GM23338 (cell line): Measurements from ENCODE around the gene ANKRD53. TPM values are rescaled to one million over a fixed set of nuclear protein-coding genes. Genes with fewer than 3 reads are reported as not detected.

Source experiments
- ATAC-seq: fragments of 200-7000 bp; cut with Tn5 transposase; 3 replicates; pipeline ENCODE4 v1.9.1; 2020
- DNase-seq: peaks from one replicate; pipeline ENCODE4 v3.0.0-alpha.2; 2015; ENCODE audit warnings: low spot score
- H2AFZ ChIP-seq: fragments of 200-600 bp; sonication (generic); 2 replicates; pipeline ENCODE4 v1.8.0; 2016; ENCODE audit warnings: antibody characterized with exemption, mild to moderate bottlenecking, moderate library complexity
- H3F3A ChIP-seq: fragments of 200-600 bp; sonication (generic); replicated peaks from 2 replicates; pipeline ENCODE4 v1.8.0; 2017; ENCODE audit warnings: antibody characterized with exemption, mixed run types, low read depth
- H3K27ac ChIP-seq: fragments of 200-600 bp; sonication (generic); 2 replicates; pipeline ENCODE4 v1.6.1; 2016; ENCODE audit warnings: low read depth
- H3K27me3 ChIP-seq: fragments of 200-600 bp; sonication (generic); 2 replicates; pipeline ENCODE4 v1.8.0; 2016; ENCODE audit warnings: mild to moderate bottlenecking, mixed run types, moderate library complexity; ENCODE audit not compliant: insufficient read depth
- H3K36me3 ChIP-seq: fragments of 200-600 bp; sonication (generic); 2 replicates; pipeline ENCODE4 v1.8.0; 2016; ENCODE audit warnings: mild to moderate bottlenecking; ENCODE audit not compliant: insufficient read depth
- H3K4me1 ChIP-seq: fragments of 200-600 bp; sonication (generic); 2 replicates; pipeline ENCODE4 v1.8.0; 2016; ENCODE audit warnings: mild to moderate bottlenecking, moderate library complexity; ENCODE audit not compliant: insufficient read depth
- H3K4me2 ChIP-seq: fragments of 200-600 bp; sonication (generic); 2 replicates; pipeline ENCODE4 v1.7.1; 2017; ENCODE audit warnings: mixed run types
- H3K4me3 ChIP-seq: fragments of 200-600 bp; sonication (generic); 2 replicates; pipeline ENCODE4 v1.6.1; 2016; ENCODE audit warnings: mixed run types
- H3K79me2 ChIP-seq: fragments of 200-600 bp; sonication (generic); replicated peaks from 2 replicates; pipeline ENCODE4 v1.8.0; 2017; ENCODE audit warnings: mild to moderate bottlenecking; ENCODE audit not compliant: insufficient read depth
- H3K9me2 ChIP-seq: fragments of 200-600 bp; sonication (generic); 2 replicates; pipeline ENCODE4 v1.8.0; 2017; ENCODE audit not compliant: insufficient read depth
- H4K20me1 ChIP-seq: fragments of 200-600 bp; sonication (generic); replicated peaks from 2 replicates; pipeline ENCODE4 v1.8.0; 2017; ENCODE audit warnings: mild to moderate bottlenecking; ENCODE audit not compliant: insufficient read depth
- H3K27ac Mint-ChIP-seq: 2 replicates; pipeline ENCODE4 v1.8.0; 2020; ENCODE audit warnings: inconsistent platforms, mild to moderate bottlenecking, moderate library complexity, mixed read lengths
- H3K27me3 Mint-ChIP-seq: 3 replicates; pipeline ENCODE4 v1.8.0; 2022; ENCODE audit warnings: low read depth, mild to moderate bottlenecking, moderate library complexity, mixed read lengths, inconsistent platforms; ENCODE audit not compliant: insufficient read depth, poor library complexity
- H3K36me3 Mint-ChIP-seq: 3 replicates; pipeline ENCODE4 v1.8.0; 2021; ENCODE audit warnings: low read depth, mild to moderate bottlenecking, inconsistent platforms, moderate library complexity, mixed read lengths
- H3K4me1 Mint-ChIP-seq: 3 replicates; pipeline ENCODE4 v1.8.0; 2020; ENCODE audit warnings: mild to moderate bottlenecking, inconsistent platforms, mixed read lengths
- H3K4me3 Mint-ChIP-seq: 3 replicates; pipeline ENCODE4 v1.8.0; 2021; ENCODE audit warnings: moderate library complexity, mild to moderate bottlenecking, inconsistent platforms, mixed read lengths
- H3K9me3 Mint-ChIP-seq: 3 replicates; pipeline ENCODE4 v1.8.0; 2020; ENCODE audit warnings: moderate library complexity, mild to moderate bottlenecking, inconsistent platforms, mixed read lengths
- CREB1 ChIP-seq: fragments of 250-450 bp; sonication (Bioruptor Pico); IDR thresholded peaks from 2 replicates; pipeline ENCODE4 v1.5.0; 2020; ENCODE audit warnings: low read depth, mild to moderate bottlenecking, moderate library complexity
- CTCF ChIP-seq, 2 experiments: fragments of 200-600 bp in 1 of 2; sonication (generic) in 1 of 2; conservative IDR thresholded peaks; 2 replicates each; pipeline versions ENCODE4 v1.5.1 to v1.6.1; 2016 to 2017; ENCODE audit warnings: antibody characterized with exemption in 2 of 2, low read depth in 2 of 2, mild to moderate bottlenecking in 2 of 2, moderate library complexity in 1 of 2
- JUNB ChIP-seq: IDR thresholded peaks from one replicate; pipeline ENCODE4 v1.6.1; 2016; ENCODE audit warnings: antibody characterized with exemption; ENCODE audit not compliant: unreplicated experiment
- NANOG ChIP-seq: IDR thresholded peaks from 2 replicates; pipeline ENCODE4 v1.6.1; 2016; ENCODE audit warnings: antibody characterized with exemption, borderline replicate concordance
- POLR2AphosphoS5 ChIP-seq: IDR thresholded peaks from 2 replicates; pipeline ENCODE4 v1.6.1; 2016; ENCODE audit warnings: antibody characterized with exemption, low read depth
- STAT1 ChIP-seq: IDR thresholded peaks from one replicate; pipeline ENCODE4 v1.6.1; 2016; ENCODE audit warnings: antibody characterized with exemption; ENCODE audit not compliant: unreplicated experiment
- ZNF114 ChIP-seq: fragments of 250-450 bp; sonication (Bioruptor Pico); IDR thresholded peaks from 2 replicates; pipeline ENCODE4 v1.5.0; 2020; ENCODE audit warnings: mild to moderate bottlenecking, moderate library complexity
- ZNF331 ChIP-seq: fragments of 250-450 bp; sonication (Bioruptor Pico); IDR thresholded peaks from 2 replicates; pipeline ENCODE4 v1.5.0; 2020; ENCODE audit warnings: low read depth, mild to moderate bottlenecking, moderate library complexity
- ZNF462 ChIP-seq: fragments of 250-450 bp; sonication (Bioruptor Pico); IDR thresholded peaks from 2 replicates; pipeline ENCODE4 v1.5.0; 2020; ENCODE audit warnings: mild to moderate bottlenecking, moderate library complexity
- polyA plus RNA-seq: library from polyadenylated mRNA; unstranded; fragments of >200 nt; fragmentation: Nextera tagmentation; extraction: Ambion mirVana; gene quantifications from 2 replicates; pipeline ENCODE4 v1.2.1, GENCODE V29; 2016
- total RNA-seq: library from RNA; depleted of rRNA; stranded (reverse); fragments of >200 nt; shearing (Covaris generic); gene quantifications from 2 replicates; pipeline ENCODE4 v1.2.3, GENCODE V29; 2014

ANKRD53 gene
- total and polyA plus RNA-seq, 2 experiments from 2014 or later = 0.32 to 0.73 TPM

GRCh38 chr2:70954886-70955285 lies 23.5 kb upstream of the ANKRD53 start (continued):
- TF ChIP-seq ZNF114 (CRISPR knock-in tag) (no peak), ZNF462 (no peak), JUNB (no peak), NANOG (no peak), ZNF331 (CRISPR knock-in tag) (no peak)

- Histone ChIP-seq H3K4me3 (no peak overlapping the region), H3K4me1 (no peaks in the 10 kb centered on the region), H4K20me1 (no peaks in the 10 kb centered on the region), H3K4me2 (no peak overlapping the region), H3K27ac (no peak overlapping the region), H3K27me3 (peaks cover 12% of the 10 kb centered on the region; the same call in 1 of the 2 replicates), H3K9me2 (no peaks in the 10 kb centered on the region), H3K79me2 (no peaks in the 10 kb centered on the region), H3F3A (no peaks in the 10 kb centered on the region), H3K36me3 (no peaks in the 10 kb centered on the region), H2AFZ (no peak overlapping the region)
- H3K27ac Mint-ChIP-seq = no peak overlapping the region
- ATAC-seq = no peak
- no peak overlapping the region for H3K4me3 Mint-ChIP-seq
- H3K27me3 Mint-ChIP-seq = peaks cover 26% of the 10 kb centered on the region
- H3K36me3 Mint-ChIP-seq = no peaks in the 10 kb centered on the region
- no peak for DNase-seq
- H3K4me1 Mint-ChIP-seq = no peaks in the 10 kb centered on the region; the same call in 2 of the 3 replicates
- no peaks in the 10 kb centered on the region for H3K9me3 Mint-ChIP-seq
- no peak for TF ChIP-seq CTCF (conservative IDR thresholded peaks at IDR 0.05; ENCODE audit: low read depth in 2 of 2)
- TF ChIP-seq CREB1 (CRISPR knock-in tag) = no peak
- no peak for TF ChIP-seq STAT1
- TF ChIP-seq ZNF114 (CRISPR knock-in tag) = no peak
- TF ChIP-seq ZNF462 = no peak
- TF ChIP-seq POLR2AphosphoS5 = no peak
Measured at GRCh38 chr2:70956141-70956540, 22.3 kb upstream of the ANKRD53 start.
